Fibroblast of skin of abdomen (primary cell): ENCODE measurements around the gene UBXN11.
A peak's percentile ranks its signal among the peaks of the same experiment; 100 is the strongest.

Experiments used
- DNase-seq: peaks from one replicate; pipeline ENCODE4 v3.0.0-alpha.2; 2013

UBXN11 gene

DNA sequence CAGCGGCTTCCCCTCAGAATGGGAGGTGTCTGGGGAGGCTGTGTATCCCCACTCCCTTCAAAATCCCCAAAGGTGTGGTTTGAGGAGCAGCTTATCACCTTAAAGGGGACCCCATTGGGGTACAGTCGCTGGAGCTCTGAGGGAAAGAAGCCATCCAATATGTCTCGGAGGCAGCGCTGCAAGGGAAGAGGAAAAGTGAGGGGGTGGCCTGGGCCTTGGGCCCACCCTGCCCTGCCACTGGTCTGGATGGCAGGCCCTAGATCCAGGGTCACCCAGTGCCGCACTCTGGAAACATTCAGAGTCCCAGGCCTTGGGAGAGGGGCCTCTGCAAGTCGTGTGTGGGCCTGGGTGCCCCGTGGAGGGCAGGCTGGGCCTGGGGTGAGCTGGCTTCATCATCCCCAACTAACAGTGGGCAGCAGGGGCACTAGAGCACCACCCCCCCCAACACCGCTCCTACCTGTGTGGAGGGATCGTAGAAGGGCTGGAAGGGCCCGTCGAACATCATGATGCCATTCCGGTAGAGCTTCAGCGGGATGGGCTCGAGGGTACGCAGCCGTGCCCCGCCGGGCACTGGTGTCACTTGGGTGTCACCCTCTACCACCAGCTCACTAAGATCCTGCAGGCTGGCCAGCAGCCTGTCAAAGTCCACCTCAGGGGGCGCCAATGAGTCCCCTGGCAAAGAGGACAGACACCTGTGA is 20.9 kb downstream of the UBXN11 start:
- no peak for DNase-seq

DNA sequence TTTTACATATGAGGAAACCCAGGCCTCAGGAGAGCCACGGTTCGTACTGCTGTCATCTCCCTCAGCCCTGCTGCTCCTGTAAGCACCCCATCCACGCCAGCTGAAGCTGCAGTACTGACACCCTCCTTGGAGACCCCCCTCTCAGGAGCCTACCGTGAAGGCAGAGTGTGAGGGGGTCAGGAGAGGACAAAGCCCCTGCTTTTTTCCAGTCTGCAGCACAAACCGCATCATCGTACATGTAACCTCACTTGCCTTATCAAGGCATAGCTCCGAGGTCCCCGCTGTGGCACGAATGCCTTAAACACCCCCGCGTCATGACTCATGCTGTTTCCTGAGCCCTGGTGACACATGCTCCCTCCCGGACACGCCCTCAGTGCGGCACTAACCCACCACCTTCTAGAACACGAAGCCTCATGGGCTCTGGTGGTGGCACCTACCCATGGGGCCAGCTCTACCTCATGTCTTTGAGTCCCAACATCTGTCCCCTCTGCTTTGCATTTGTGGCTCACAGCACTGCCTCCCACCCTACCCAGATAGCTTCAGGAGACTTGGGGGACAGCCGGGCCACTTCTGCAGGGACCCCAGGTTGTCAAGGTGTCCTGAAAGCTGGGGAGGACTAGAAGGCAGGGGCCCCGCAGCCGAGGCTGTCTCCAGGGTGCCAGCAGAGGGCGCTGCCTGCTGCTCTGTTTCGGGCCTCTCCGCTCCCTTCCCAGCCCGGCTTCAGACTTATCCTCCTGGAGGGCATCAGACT is 21.7 kb downstream of the UBXN11 start:
- DNase-seq = peak; percentile 84

DNA sequence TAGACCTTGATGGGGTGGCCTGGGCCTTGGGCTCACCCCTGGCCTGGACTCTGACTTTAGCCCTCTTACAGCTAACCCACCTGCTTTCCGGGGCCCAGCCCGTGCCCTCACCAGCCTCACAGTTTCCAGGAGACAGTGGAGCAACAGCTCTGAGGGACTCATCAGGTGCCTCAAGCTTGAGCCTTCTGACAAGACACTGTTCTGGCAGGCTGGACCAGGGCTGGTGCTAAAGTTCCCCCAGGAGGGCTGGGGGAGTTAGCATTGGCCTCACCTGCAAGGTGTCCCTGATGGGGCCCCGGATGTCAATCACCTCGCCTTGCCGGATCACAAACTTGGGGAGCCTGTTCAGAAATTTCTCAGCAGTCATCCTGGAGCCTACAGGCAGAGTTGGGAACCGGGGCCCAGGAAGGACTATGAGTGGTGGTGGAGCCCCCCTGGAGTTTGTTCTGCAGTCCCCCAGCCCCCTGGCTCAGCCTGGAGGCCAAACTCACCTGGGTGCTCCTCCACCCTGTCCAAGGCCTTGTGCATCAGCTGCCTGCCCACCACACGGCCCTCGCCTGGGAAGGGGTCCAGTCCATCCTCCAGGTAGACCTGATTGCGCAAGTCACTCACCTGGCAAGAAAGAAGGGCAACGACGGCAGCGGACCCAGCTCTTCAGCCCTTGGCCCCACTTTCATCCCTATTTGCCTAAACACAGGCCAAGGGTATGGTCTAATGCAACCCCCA is 22.4 kb downstream of the UBXN11 start:
- no peak for DNase-seq

DNA sequence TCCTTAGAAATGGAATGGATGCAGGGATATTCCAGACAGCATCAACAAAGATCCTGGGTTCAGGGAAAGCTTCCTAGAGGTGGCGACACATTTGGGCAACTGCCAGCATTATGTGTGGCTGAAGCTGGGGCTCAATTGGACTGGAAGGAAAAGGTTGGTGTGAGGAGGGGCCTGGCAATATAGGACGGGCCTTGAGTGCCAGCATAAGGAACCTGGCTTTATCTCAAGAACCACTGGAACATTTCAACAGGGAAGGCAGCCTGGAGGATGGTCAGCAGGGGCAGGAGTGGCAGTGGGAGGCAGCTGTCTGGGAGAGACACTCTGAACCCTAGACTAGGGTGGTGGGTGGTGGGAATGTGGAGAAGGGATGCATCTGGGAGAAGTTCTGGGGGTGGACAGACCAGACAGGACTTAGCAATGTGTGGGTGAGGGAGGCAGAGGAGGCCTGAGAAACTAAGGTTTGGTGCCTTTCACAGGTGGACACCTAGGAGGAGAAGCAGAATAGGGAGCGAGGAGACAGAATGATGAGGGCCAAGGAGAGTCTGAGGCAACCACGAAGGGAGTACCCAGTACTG is 23.1 kb downstream of the UBXN11 start:
- DNase-seq = no peak

DNA sequence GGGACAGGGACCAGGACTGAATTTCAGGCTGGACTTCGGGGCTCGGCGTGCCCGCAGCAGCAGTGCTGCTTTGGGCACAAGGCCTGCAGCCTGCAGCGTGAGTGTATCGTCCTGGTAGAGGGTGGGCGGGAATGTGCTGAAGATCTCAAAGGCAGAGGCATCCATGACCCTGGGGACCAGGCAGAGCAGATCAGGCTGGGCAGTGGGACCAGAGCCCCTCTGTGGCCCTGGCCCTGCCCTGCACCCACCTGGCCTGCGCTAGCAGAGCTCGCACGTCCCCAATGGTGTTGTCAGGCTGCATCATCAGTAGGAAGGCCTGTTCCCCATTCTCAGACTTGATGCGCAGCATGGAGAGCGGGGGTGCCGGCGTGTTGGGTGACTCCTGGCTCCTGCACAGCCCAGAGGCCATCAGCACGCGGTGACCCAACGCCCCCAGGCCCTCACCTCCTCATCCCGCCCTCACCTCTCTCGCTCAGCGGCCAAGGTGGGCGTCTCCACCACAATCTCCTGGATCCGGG is 24.0 kb downstream of the UBXN11 start:
- DNase-seq = no peak

DNA sequence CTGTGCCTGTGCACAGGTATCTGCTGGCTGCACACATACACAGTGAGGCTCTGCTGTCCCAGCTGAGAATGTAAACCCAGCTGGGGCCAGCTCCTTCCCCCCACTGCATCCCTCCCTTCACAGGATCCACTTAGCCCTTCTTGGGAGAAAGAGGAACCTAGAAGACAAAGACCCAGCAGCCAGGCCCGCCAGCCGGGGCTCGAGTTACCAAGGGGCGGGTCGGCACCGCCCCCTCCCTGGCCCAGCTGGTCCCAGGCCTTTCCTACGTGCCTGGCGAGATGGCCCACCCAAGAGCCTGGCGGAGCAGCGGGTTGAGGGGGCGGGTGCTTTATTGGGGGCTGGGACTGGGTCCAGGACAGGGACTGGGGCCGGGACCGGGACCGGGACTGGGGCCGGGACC is 24.5 kb downstream of the UBXN11 start:
- peak; percentile 68 for DNase-seq

DNA sequence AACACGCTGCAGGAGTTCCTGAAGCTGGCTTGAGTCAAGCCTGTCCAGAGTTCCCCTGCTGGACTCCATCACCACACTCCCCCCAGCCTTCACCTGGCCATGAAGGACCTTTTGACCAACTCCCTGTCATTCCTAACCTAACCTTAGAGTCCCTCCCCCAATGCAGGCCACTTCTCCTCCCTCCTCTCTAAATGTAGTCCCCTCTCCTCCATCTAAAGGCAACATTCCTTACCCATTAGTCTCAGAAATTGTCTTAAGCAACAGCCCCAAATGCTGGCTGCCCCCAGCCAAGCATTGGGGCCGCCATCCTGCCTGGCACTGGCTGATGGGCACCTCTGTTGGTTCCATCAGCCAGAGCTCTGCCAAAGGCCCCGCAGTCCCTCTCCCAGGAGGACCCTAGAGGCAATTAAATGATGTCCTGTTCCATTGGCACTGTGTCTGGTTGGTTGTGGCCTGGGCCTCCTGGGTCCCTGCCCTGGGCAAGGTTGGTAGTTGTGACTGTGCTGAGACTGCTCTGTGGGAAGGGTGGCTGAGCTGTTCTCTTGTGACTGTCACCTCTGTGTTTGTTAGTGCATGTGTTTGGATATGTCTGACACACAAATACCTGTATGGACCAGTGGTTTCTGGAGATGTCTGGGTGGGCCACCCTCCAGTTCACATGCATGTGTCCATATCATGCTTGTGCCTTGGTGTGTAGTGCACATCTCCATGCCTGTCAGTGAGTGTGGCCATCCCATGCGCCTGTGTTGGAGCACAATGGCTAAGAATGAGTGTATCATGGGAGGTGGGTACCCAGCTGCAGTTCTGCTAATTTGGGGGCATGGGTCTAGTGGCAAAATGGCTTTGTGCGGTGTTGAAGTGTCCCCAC is 25.1 kb downstream of the UBXN11 start:
- DNase-seq = no peak

DNA sequence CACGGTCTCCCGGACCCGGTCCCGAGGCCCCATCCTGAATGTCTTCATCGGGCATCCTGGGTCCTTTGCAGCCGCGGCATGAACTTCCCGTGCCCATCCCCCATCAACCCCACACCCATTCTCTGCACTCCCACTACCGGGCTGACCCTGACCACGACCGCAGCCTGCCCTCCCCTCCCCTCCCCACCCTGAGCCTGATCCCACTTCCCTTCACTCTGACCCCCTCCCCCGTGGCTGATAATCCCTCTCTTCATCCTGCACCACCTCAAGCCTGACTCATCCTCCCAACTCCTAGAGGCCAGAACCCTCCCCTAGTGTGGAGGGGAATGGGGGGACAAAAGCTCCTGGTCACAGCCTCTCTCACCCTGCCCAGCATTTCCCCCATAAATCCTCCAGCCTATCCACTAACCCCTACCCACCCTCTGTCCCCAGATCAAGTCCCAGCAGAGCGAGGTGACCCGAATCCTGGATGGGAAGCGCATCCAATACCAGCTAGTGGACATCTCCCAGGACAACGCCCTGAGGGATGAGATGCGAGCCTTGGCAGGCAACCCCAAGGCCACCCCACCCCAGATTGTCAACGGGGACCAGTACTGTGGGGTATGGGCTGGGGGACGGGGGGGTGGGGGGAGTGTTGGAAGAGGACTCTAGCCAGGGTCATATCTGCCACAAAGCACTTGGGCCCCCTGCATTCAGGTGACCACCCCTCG is 25.9 kb downstream of the UBXN11 start:
- peak; percentile 59 for DNase-seq

DNA sequence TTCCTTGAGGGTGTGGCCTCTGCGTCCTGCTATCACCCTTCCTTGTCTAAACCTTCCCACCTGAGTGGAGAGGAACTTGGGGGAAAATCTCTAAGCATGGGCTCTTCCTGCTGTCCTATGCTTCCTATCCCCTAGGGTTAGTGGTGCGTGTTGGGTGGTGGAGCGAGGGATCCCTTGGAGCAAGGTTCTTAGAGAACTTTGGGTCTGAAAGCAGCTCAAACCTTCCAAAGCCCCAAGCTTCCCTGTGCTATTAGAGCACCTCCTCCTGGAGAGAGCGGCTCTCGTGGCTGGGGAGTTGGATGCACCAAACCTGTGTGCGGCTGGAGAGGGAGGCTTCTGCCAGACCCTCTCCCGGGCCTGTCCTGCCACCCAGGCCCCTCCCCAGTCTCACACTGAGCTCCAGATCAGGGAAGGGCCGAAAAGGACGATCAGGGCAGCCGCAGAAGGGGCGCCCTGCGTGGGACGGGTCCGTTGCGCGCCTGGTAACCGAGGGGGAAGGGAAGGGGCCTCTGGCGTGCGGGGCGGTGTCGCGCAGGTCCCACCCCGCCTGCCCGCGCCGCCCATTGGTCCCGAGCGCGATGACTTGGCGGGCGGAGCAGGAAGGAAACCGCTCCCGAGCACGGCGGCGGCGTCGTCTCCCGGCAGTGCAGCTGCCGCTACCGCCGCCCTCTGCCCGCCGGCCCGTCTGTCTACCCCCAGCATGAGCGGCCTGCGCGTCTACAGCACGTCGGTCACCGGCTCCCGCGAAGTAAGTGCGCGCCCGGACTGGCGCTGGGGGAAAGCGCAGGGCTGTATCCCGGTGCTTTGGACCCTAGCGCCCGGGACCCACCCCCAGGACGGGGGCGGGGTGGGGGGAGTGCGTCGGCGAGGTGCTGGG is 26.7 kb downstream of the UBXN11 start, which contains the start of gene SH3BGRL3:
TSS of gene SH3BGRL3 (plus strand) at position 631 of the 877 bp plus-strand sequence. CDS start at position 701, 70 bp downstream.
- DNase-seq = peak; percentile 84

DNA sequence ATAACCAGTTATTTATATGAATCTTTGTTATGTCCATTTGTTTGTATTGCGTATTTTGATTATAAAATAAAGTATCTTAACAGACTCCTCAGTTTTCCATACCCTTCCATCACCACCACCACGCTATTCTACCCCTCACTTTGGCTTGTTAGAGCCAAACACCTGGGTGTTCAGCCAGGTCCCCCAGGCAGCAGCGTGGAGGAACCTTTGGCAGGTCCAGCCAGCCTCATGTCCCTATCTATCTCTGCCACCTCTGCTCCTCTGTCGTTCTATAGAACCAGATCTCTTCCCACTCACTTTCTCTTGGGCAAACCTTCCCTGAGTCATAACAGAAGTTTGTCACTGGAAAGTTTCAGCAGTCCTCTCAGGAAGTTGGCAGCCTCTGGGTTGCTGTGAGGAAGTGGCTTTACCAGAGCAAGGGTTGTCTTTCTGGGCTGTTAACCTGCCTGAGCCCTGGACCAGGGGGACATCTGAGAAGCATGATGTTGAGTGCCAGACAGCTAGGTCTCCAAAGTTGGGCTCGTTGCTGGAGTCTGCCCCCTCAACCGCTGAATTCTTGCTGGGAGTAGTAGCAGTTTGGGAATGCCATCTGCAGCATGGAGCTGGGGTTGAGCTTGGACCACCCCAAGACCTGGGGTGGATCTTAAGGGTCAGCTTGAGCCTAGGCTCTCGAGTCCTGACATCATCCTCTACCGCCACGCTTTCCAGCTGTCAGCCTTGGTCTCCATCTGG is 27.5 kb downstream of the UBXN11 start:
- peak; percentile 35 for DNase-seq

DNA sequence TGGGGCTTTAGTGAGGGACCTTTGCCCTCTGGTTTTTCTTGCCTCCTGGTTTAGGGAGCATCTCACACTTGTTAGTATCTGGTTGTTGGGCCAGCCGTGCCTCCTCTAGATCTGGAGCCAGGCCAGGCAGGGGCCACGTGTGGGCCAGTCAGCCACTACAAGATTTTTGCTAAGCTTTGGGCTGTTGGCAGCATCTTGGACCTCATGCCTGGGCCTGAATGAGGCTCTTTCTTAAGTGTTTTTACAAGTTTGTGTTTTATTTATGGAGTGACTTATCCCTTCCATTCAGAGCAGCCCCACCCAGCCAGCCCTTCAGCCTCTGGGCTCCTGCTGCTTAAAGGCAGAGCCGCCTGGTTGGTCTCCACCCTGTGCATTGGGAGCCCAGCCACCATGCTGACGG is 28.1 kb downstream of the UBXN11 start:
- DNase-seq = no peak

DNA sequence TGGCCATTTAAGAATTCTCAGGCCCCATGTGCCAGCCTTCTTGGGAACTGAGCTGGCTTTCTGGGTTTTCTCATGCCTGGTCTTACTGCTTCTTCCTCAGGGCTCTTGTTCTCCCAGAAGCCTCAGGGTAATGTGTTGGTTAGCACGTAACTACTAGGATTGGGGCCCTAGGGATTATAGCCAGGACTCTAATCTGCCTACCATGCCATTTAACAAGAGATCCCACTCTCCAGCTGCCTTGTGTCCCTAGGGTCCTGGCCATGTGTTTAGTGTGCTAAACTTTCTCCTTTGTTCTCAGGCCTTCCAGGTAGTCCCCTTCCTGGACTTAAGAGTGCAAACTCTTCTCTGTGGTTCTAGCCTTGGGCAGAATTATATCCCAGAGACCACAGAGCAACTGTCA is 28.7 kb downstream of the UBXN11 start:
- no peak for DNase-seq

DNA sequence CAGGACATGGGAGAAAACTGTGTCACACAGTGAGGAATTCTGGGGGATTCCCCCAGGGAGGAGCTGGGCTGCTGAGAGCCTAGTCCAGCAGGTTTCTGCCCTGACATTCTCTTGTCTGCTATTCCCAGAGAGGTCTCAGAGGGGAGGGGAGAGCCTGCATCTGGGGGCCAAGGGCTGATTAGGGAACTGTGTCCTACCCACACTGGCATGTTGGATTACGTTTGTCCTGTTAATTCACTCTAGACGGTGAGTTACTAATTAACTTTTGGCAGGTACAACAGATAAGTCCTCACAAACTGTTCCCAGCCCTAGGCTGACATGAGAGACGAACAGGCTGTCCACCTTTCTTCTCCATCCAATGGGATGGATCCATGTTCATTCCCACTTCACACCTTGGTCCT is 29.2 kb downstream of the UBXN11 start:
- no peak for DNase-seq

DNA sequence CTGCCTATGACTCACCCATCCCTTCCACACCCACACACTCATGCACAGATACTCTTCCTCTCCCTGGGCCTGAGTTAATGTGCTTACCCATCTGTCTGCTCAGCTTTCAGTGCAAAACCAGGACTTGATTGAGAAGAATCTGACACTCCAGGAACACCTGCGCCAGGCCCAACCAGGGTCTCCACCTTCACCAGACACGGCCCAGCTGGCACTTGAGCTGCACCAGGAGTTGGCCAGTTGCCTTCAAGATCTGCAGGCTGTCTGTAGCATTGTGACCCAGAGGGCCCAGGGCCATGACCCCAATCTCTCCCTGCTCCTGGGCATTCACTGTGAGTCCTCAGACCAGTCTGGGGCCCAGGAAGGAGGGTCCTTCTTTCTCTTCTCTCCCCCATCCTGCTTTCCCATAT is 30.0 kb downstream of the UBXN11 start:
- DNase-seq = no peak

DNA sequence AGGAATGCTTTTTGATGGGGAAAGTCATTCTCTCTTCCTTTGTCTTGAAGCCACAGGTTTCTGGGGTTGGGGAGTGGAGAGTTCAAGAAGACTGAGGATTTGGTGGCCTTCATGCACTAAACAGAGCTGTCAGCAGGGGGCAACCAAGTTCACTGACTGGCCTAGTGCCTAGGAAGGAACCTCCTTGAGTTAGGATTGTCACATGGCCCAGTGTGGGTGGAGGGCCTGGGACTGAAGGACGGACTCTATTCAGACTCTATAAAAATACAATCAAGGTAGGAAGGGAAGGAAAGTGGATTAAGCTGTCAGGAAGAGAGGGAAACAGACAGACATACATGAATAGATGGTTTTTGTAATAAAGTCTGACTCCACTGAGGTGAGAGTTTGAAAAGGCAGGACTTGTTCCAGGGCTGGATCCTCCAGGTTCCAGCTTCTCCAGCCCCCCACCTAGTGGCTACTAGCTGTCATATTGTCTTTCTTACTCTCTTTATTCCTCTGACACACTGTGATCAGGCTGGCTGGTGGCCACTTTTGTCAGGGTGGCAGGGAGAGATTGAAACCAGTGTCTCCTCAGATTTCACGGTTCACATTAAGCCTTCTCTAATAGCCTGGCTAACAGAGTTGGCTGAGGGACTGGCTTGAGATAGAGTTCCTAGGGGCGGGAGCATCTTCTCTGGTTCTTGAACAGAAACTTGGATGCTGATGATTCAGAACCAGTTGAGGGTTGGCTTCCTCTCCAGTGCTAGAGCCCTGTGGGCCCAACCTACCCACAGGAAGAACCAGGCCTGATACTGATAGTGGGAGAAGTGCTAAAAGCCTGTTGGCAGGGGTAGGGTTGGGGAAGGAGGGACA is 30.6 kb downstream of the UBXN11 start:
- DNase-seq = peak; percentile 92

DNA sequence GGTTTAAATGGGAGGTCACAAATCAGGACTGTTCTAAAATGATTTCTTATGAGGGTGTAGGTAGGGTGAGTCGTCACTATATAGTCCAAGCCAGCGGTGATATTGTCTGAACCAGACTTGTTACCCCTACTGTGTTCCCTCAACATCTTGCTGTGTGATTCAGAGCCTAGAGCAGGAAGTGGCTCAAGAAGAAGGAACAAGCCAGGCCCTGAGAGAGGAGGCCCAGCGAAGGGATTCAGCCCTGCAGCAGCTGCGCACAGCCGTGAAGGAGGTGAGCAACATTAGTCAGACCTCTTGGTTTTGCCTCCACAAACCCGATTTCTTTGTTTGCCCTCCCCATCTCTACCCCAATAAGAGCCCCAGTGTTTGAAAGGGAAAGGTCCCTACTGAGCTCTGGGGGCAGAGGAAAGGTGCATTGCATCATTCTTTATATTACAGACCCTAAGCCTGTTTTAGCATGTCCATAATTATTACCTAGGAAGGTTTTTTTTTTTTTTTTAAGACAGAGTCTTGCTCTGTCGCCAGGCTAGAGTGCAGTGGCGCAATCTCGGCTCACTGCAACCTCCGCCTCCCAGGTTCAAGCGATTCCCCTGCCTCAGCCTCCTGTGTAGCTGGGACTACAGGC is 31.5 kb downstream of the UBXN11 start:
- no peak for DNase-seq

DNA sequence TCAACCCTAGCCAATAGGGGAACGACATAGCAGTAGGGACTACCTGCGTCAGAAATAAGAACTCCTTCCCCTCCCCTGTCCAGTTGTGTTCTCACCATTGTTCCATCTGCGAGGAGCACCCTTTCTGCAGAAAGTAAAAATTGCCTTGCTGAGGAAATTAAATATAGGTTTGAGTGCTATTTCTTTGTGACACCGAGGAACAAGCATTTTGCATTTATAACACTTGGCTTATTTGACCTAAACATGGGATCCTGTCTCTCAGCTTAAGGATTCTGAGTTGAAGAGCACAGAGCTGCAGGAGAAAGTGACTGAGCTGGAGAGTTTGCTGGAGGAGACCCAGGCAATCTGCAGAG is 37.3 kb downstream of the UBXN11 start:
- DNase-seq = no peak
